ENCODE data around the gene PDE4B. TPM values are rescaled to one million over a fixed set of nuclear protein-coding genes. Genes with fewer than 3 reads are reported as not detected.

The PDE4B gene
- total RNA-seq, 3 donors from 2014 or later = 8.0 to 207 (median 54.4) TPM

GRCh38 chr1:65889441-65889840, 96.7 kb downstream of the PDE4B start:
- H3K4me3 ChIP-seq = no peak overlapping the region
- no peak for DNase-seq (ENCODE audit: low spot score in 2 of 2)
- H3K27ac ChIP-seq = no peak overlapping the region
- H3K36me3 ChIP-seq = no peaks in the 10 kb centered on the region
- TF ChIP-seq POLR2A (IDR thresholded peaks at IDR 0.05) = no peak
- TF ChIP-seq POLR2AphosphoS5 (IDR thresholded peaks at IDR 0.05) = no peak
- no peak for TF ChIP-seq CTCF (IDR thresholded peaks at IDR 0.05)
- intact Hi-C loops (cut with DNase I; ENCODE audit: low total_unique reads) = no loop called here
- H3K4me1 ChIP-seq = no peaks in the 10 kb centered on the region
- H3K27me3 ChIP-seq = no peaks in the 10 kb centered on the region
- H3K9me3 ChIP-seq = peaks cover 0 to 5% of the 10 kb centered on the region in 2 donors

- no peaks in the 10 kb centered on the region for H3K36me3 ChIP-seq
- intact Hi-C loops (cut with DNase I; ENCODE audit: low total_unique reads) = no loop called here
- DNase-seq (ENCODE audit: low spot score in 2 of 2) = no peak
- no peak overlapping the region for H3K27ac ChIP-seq
- no peaks in the 10 kb centered on the region for H3K27me3 ChIP-seq
- no peak for TF ChIP-seq POLR2A (IDR thresholded peaks at IDR 0.05)
- TF ChIP-seq CTCF (IDR thresholded peaks at IDR 0.05) = no peak
- no peak for TF ChIP-seq POLR2AphosphoS5 (IDR thresholded peaks at IDR 0.05)
- H3K4me3 ChIP-seq = no peak overlapping the region
- no peaks in the 10 kb centered on the region for H3K4me1 ChIP-seq
- H3K9me3 ChIP-seq = peaks cover 0 to 5% of the 10 kb centered on the region in 2 donors
These were observed 97.6 kb downstream of the PDE4B start for GRCh38 chr1:65890201-65890843.

- H3K27me3 ChIP-seq = no peaks in the 10 kb centered on the region
- no peaks in the 10 kb centered on the region for H3K4me1 ChIP-seq
- H3K27ac ChIP-seq = no peak overlapping the region
- intact Hi-C loops (cut with DNase I; ENCODE audit: low total_unique reads) = no loop called here
- H3K36me3 ChIP-seq = no peaks in the 10 kb centered on the region
- TF ChIP-seq POLR2A (IDR thresholded peaks at IDR 0.05) = no peak
- no peak for TF ChIP-seq POLR2AphosphoS5 (IDR thresholded peaks at IDR 0.05)
- TF ChIP-seq CTCF (IDR thresholded peaks at IDR 0.05) = no peak
- H3K9me3 ChIP-seq = no peaks in the 10 kb centered on the region
- H3K4me3 ChIP-seq = no peak overlapping the region
- DNase-seq (ENCODE audit: low spot score in 2 of 2) = no peak
These were observed 102.3 kb downstream of the PDE4B start for GRCh38 chr1:65894738-65895605.

- no peak for DNase-seq (ENCODE audit: low spot score in 2 of 2)
- H3K27ac ChIP-seq = no peak overlapping the region
- H3K36me3 ChIP-seq = no peaks in the 10 kb centered on the region
- H3K27me3 ChIP-seq = no peaks in the 10 kb centered on the region
- intact Hi-C loops (cut with DNase I; ENCODE audit: low total_unique reads) = no loop called here
- H3K4me3 ChIP-seq = no peak overlapping the region
- TF ChIP-seq POLR2A (IDR thresholded peaks at IDR 0.05) (no peak), CTCF (IDR thresholded peaks at IDR 0.05) (no peak), POLR2AphosphoS5 (IDR thresholded peaks at IDR 0.05) (no peak)
- H3K9me3 ChIP-seq = no peaks in the 10 kb centered on the region
- H3K4me1 ChIP-seq = no peaks in the 10 kb centered on the region
These were observed 104.0 kb downstream of the PDE4B start for GRCh38 chr1:65896721-65897120.

- Histone ChIP-seq H3K9me3 (no peaks in the 10 kb centered on the region), H3K27me3 (no peaks in the 10 kb centered on the region), H3K27ac (no peak overlapping the region), H3K36me3 (no peaks in the 10 kb centered on the region), H3K4me1 (no peaks in the 10 kb centered on the region), H3K4me3 (no peak overlapping the region)
- no peak for TF ChIP-seq CTCF (IDR thresholded peaks at IDR 0.05)
- TF ChIP-seq POLR2AphosphoS5 (IDR thresholded peaks at IDR 0.05) = no peak
- no peak for TF ChIP-seq POLR2A (IDR thresholded peaks at IDR 0.05)
- intact Hi-C loops (cut with DNase I; ENCODE audit: low total_unique reads) = no loop called here
- DNase-seq (ENCODE audit: low spot score in 2 of 2) = no peak
These were observed 104.8 kb downstream of the PDE4B start for GRCh38 chr1:65897485-65897884.
